ENCODE measurements around the gene THOC5. TPM values are rescaled to one million over a fixed set of nuclear protein-coding genes. Genes with fewer than 3 reads are reported as not detected.

Gene THOC5
- total RNA-seq, 1 experiment from 2014 or later = 42.3 TPM

- ChIA-PET POLR2A (ENCODE audit: unreplicated experiment) (no interaction called here), CTCF (no interaction called here)
- no peak overlapping the region for H3K4me2 ChIP-seq
- H3K27ac ChIP-seq = no peak overlapping the region
- no peaks in the 10 kb centered on the region for H3K4me1 ChIP-seq (replicated peaks; ENCODE audit: insufficient read depth)
- no peaks in the 10 kb centered on the region for H3K9me2 ChIP-seq (ENCODE audit: insufficient read depth)
- H3F3A ChIP-seq (ENCODE audit: insufficient read depth, low read depth) = no peaks in the 10 kb centered on the region
- no peak overlapping the region for H3K4me3 ChIP-seq
- H4K20me1 ChIP-seq (ENCODE audit: insufficient read depth) = no peaks in the 10 kb centered on the region
- peaks cover 20% of the 10 kb centered on the region; the same call in 1 of the 2 replicates for H3K36me3 ChIP-seq (ENCODE audit: low read depth)
- H2AFZ ChIP-seq = no peak overlapping the region
- no peak for TF ChIP-seq EZH2 (IDR thresholded peaks at IDR 0.05; ENCODE audit: low read depth)
- TF ChIP-seq CTCF (conservative IDR thresholded peaks at IDR 0.05) = no peak
- H3K9me3 ChIP-seq (ENCODE audit: insufficient read depth, low read depth) = no peaks in the 10 kb centered on the region
- no peak for DNase-seq
- H3K27me3 ChIP-seq (ENCODE audit: insufficient read depth, low read depth) = no peaks in the 10 kb centered on the region
- no TSS peak for BruUV-seq (replicated peaks)
- H3K79me2 ChIP-seq (ENCODE audit: low read depth) = no peaks in the 10 kb centered on the region
- intact Hi-C loops (cut with micrococcal nuclease; ENCODE audit: unreplicated experiment) = no loop called here
Measured at GRCh38 chr22:29541845-29542244, 11.7 kb downstream of the THOC5 start.

- BruUV-seq (replicated peaks) = no TSS peak
- CTCF ChIA-PET = no interaction called here
- no peaks in the 10 kb centered on the region for H3K79me2 ChIP-seq (ENCODE audit: low read depth)
- POLR2A ChIA-PET (ENCODE audit: unreplicated experiment) = no interaction called here
- H3K9me2 ChIP-seq (ENCODE audit: insufficient read depth) = no peaks in the 10 kb centered on the region
- TF ChIP-seq CTCF (conservative IDR thresholded peaks at IDR 0.05) (no peak), EZH2 (IDR thresholded peaks at IDR 0.05; ENCODE audit: low read depth) (no peak)
- H2AFZ ChIP-seq = no peak overlapping the region
- H3K9me3 ChIP-seq (ENCODE audit: insufficient read depth, low read depth) = no peaks in the 10 kb centered on the region
- H3K27me3 ChIP-seq (ENCODE audit: insufficient read depth, low read depth) = no peaks in the 10 kb centered on the region
- no peak overlapping the region for H3K4me3 ChIP-seq
- peaks cover 20% of the 10 kb centered on the region; the same call in 1 of the 2 replicates for H3K36me3 ChIP-seq (ENCODE audit: low read depth)
- H4K20me1 ChIP-seq (ENCODE audit: insufficient read depth) = 0 out of 2 replicates have a peak, but pooled peaks cover 2% of the 10 kb centered on the region
- no peak overlapping the region for H3K4me2 ChIP-seq
- no peak for DNase-seq
- H3K4me1 ChIP-seq (replicated peaks; ENCODE audit: insufficient read depth) = no peaks in the 10 kb centered on the region
- intact Hi-C loops (cut with micrococcal nuclease; ENCODE audit: unreplicated experiment) = no loop called here
- H3K27ac ChIP-seq = no peak overlapping the region
- H3F3A ChIP-seq (ENCODE audit: insufficient read depth, low read depth) = no peaks in the 10 kb centered on the region
Measured at GRCh38 chr22:29539105-29539504, 14.5 kb downstream of the THOC5 start.

- Histone ChIP-seq H3F3A (ENCODE audit: insufficient read depth, low read depth) (peaks cover 13% of the 10 kb centered on the region; the same call in 1 of the 2 replicates), H3K27ac (no peak overlapping the region), H3K36me3 (ENCODE audit: low read depth) (peaks cover 21% of the 10 kb centered on the region; the same call in 1 of the 2 replicates), H2AFZ (no peak overlapping the region), H3K9me2 (ENCODE audit: insufficient read depth) (no peaks in the 10 kb centered on the region), H3K4me1 (replicated peaks; ENCODE audit: insufficient read depth) (no peaks in the 10 kb centered on the region; the same call in 1 of the 2 replicates), H3K79me2 (ENCODE audit: low read depth) (no peaks in the 10 kb centered on the region), H3K4me2 (no peak overlapping the region), H3K4me3 (no peak overlapping the region), H3K9me3 (ENCODE audit: insufficient read depth, low read depth) (no peaks in the 10 kb centered on the region), H3K27me3 (ENCODE audit: insufficient read depth, low read depth) (no peaks in the 10 kb centered on the region), H4K20me1 (ENCODE audit: insufficient read depth) (peaks cover 2% of the 10 kb centered on the region; the same call in 1 of the 2 replicates)
- no peak for DNase-seq
- POLR2A ChIA-PET (ENCODE audit: unreplicated experiment) = no interaction called here
- CTCF ChIA-PET = no interaction called here
- intact Hi-C loops (cut with micrococcal nuclease; ENCODE audit: unreplicated experiment) = no loop called here
- BruUV-seq (replicated peaks) = no TSS peak
- TF ChIP-seq CTCF (conservative IDR thresholded peaks at IDR 0.05) (no peak), EZH2 (IDR thresholded peaks at IDR 0.05; ENCODE audit: low read depth) (no peak)
Measured at GRCh38 chr22:29536411-29536810, 17.1 kb downstream of the THOC5 start.
